ENCODE data around the gene HIRA. TPM values are rescaled to one million over a fixed set of nuclear protein-coding genes. Genes with fewer than 3 reads are reported as not detected.

The HIRA gene
- total and polyA plus RNA-seq, 9 of the 15 experiments (the other 6 are each of a cell fraction or from before 2014, with no cell fraction given): 0.96 to 132 (median 58.4) TPM

DNA sequence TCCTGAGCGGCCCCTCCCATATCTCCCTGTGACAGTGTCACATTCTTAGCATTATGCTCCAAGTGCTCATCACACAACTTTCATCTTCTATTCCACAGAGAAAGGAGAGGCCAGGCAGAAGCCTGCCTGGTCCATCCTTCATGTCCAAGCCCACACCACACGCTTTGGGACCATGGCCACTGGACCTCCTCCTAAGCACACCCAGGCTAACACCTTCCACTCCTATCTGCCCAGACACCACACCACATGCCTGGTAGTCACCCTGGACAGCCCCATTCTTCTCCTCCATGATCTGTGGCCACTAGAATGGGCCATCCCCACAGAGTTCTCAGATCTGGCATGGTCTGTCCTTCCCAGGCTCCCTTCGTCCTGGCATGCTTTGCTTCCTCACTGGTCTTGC, 55.3 kb downstream of the HIRA start:
- DNase-seq (ENCODE audit: extremely low read depth in 1 of 4, low spot score in 3 of 4) (no peak), ATAC-seq (no peak), FAIRE-seq (no peak)
- WGBS (ENCODE audit: insufficient coverage, low coverage, missing lambda C conversion rate): 89% methylated on average over 3 of the region's 3 CpGs
- Histone ChIP-seq H3K79me2 (ENCODE audit: control insufficient read depth, insufficient read depth, low read length) (no peaks in the 10 kb centered on the region), H3K4me3 (no peak overlapping the region), H3K4me1 (replicated peaks in 1 of 2; ENCODE audit: control insufficient read depth in 2 of 2, insufficient read depth in 2 of 2, low read length in 2 of 2) (no peaks in the 10 kb centered on the region), H3K27me3 (ENCODE audit: control insufficient read depth in 2 of 2, insufficient read depth in 2 of 2, low read length in 2 of 2) (no peaks in the 10 kb centered on the region), H2AFZ (ENCODE audit: low read depth, low read length) (no peak overlapping the region), H3K9ac (ENCODE audit: insufficient read depth in 1 of 2, low read depth in 2 of 2, low read length in 2 of 2) (peak overlapping the region in 1 of 2 experiments; percentile 6; a peak in 1 of 4 replicates), H3K9me3 (replicated peaks; ENCODE audit: control insufficient read depth, insufficient read depth, low read depth, low read length) (no peaks in the 10 kb centered on the region), H3K9me1 (ENCODE audit: control insufficient read depth, insufficient read depth, low read length) (peaks cover 4% of the 10 kb centered on the region), H4K20me1 (replicated peaks; ENCODE audit: control insufficient read depth, insufficient read depth, low read length) (no peaks in the 10 kb centered on the region; the same call in 1 of the 2 replicates), H3K4me2 (ENCODE audit: insufficient read depth, low read length) (no peak overlapping the region), H3K36me3 (ENCODE audit: control insufficient read depth, insufficient read depth, low read length) (peaks cover 90% of the 10 kb centered on the region), H3K27ac (ENCODE audit: extremely low read depth, low read depth, low read length) (no peak overlapping the region)
- in situ Hi-C loops (cut with MboI): no loop called here
- CTCF ChIA-PET (ENCODE audit: low intra/inter-chr PET ratio): interaction anchor here (0.6 kb wide), 1 partner anchor 175 kb away, joined by 3 read pairs; no protein-coding TSS in a partner anchor
- POLR2A ChIA-PET: no interaction called here
- no TSS peak for BruUV-seq (replicated peaks)
- intact Hi-C loops (cut with micrococcal nuclease): no loop called here
- TF ChIP-seq MYBL2 (IDR thresholded peaks at IDR 0.05; ENCODE audit: low read depth): no peak
- 0 out of 2 replicates have a peak, but pooled peaks have one; percentile 58 for TF ChIP-seq MYBL2 (CRISPR knock-in tag; IDR thresholded peaks at IDR 0.05; ENCODE audit: borderline replicate concordance)
- TF ChIP-seq SETDB1 (IDR thresholded peaks at IDR 0.05; ENCODE audit: low read length): peak; percentile 54
- peak; percentile 25; the same call in 1 of the 2 replicates for TF ChIP-seq POLR2A (conservative IDR thresholded peaks at IDR 0.05)
- TF ChIP-seq E2F1 (CRISPR knock-in tag; IDR thresholded peaks at IDR 0.05): 0 out of 2 replicates have a peak, but pooled peaks have one; percentile 3
- 0 out of 2 replicates have a peak, but pooled peaks have one; percentile 23 for TF ChIP-seq MED1 (CRISPR knock-in tag; IDR thresholded peaks at IDR 0.05; ENCODE audit: borderline replicate concordance)
- no peak for TF ChIP-seq ZNF398 (CRISPR knock-in tag; IDR thresholded peaks at IDR 0.05)
- no peak for TF ChIP-seq ELF1 (tag; IDR thresholded peaks at IDR 0.05)
- TF ChIP-seq, protein P1, sequence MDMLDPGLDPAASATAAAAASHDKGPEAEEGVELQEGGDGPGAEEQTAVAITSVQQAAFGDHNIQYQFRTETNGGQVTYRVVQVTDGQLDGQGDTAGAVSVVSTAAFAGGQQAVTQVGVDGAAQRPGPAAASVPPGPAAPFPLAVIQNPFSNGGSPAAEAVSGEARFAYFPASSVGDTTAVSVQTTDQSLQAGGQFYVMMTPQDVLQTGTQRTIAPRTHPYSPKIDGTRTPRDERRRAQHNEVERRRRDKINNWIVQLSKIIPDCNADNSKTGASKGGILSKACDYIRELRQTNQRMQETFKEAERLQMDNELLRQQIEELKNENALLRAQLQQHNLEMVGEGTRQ (CRISPR knock-in tag; IDR thresholded peaks at IDR 0.05): peak; percentile 19; the same call in 1 of the 2 replicates
- TF ChIP-seq ZNF436 (CRISPR knock-in tag; IDR thresholded peaks at IDR 0.05): 0 out of 2 replicates have a peak, but pooled peaks have one; percentile 9
- TF ChIP-seq ZNF282 (CRISPR knock-in tag; IDR thresholded peaks at IDR 0.05): peak; percentile 79; the same call in 1 of the 2 replicates
- TF ChIP-seq, protein P2, sequence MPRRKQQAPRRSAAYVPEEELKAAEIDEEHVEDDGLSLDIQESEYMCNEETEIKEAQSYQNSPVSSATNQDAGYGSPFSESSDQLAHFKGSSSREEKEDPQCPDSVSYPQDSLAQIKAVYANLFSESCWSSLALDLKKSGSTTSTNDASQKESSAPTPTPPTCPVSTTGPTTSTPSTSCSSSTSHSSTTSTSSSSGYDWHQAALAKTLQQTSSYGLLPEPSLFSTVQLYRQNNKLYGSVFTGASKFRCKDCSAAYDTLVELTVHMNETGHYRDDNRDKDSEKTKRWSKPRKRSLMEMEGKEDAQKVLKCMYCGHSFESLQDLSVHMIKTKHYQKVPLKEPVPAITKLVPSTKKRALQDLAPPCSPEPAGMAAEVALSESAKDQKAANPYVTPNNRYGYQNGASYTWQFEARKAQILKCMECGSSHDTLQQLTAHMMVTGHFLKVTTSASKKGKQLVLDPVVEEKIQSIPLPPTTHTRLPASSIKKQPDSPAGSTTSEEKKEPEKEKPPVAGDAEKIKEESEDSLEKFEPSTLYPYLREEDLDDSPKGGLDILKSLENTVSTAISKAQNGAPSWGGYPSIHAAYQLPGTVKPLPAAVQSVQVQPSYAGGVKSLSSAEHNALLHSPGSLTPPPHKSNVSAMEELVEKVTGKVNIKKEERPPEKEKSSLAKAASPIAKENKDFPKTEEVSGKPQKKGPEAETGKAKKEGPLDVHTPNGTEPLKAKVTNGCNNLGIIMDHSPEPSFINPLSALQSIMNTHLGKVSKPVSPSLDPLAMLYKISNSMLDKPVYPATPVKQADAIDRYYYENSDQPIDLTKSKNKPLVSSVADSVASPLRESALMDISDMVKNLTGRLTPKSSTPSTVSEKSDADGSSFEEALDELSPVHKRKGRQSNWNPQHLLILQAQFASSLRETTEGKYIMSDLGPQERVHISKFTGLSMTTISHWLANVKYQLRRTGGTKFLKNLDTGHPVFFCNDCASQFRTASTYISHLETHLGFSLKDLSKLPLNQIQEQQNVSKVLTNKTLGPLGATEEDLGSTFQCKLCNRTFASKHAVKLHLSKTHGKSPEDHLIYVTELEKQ (CRISPR knock-in tag; IDR thresholded peaks at IDR 0.05): no peak
- TF ChIP-seq SUPT5H (IDR thresholded peaks at IDR 0.05): peak; percentile 42; the same call in 1 of the 2 replicates
